ENCODE measurements around the gene CDCA4.
A peak's percentile ranks its signal among the peaks of the same experiment; 100 is the strongest.

Gene CDCA4

GRCh38 chr14:104968541-104969401, 52.1 kb downstream of the CDCA4 start:
- peaks cover 27% of the 10 kb centered on the region for H3K4me1 ChIP-seq (ENCODE audit: control insufficient read depth, insufficient read depth, low read length)
- peaks cover 19% of the 10 kb centered on the region for H3K27me3 ChIP-seq (ENCODE audit: control insufficient read depth, insufficient read depth, low read length, poor library complexity, severe bottlenecking)
- no peak overlapping the region for H3K27ac ChIP-seq (ENCODE audit: insufficient read depth, low read depth, low read length, poor library complexity, severe bottlenecking)
- 74 to 77% methylated on average over 21 of the region's 21 CpGs for WGBS, 2 experiments
- no peak overlapping the region for H3K4me3 ChIP-seq (ENCODE audit: insufficient read depth, low read depth, low read length)
- H3K36me3 ChIP-seq (ENCODE audit: control insufficient read depth, insufficient read depth, low read length): no peaks in the 10 kb centered on the region
- H3K9me3 ChIP-seq (ENCODE audit: control insufficient read depth, low read length): no peaks in the 10 kb centered on the region

GRCh38 chr14:104968153-104968527, 52.7 kb downstream of the CDCA4 start:
- Histone ChIP-seq H3K36me3 (ENCODE audit: control insufficient read depth, insufficient read depth, low read length) (no peaks in the 10 kb centered on the region), H3K9me3 (ENCODE audit: control insufficient read depth, low read length) (no peaks in the 10 kb centered on the region), H3K4me3 (ENCODE audit: insufficient read depth, low read depth, low read length) (no peak overlapping the region), H3K27me3 (ENCODE audit: control insufficient read depth, insufficient read depth, low read length, poor library complexity, severe bottlenecking) (peaks cover 19% of the 10 kb centered on the region), H3K27ac (ENCODE audit: insufficient read depth, low read depth, low read length, poor library complexity, severe bottlenecking) (no peak overlapping the region), H3K4me1 (ENCODE audit: control insufficient read depth, insufficient read depth, low read length) (peaks cover 24% of the 10 kb centered on the region)
- 20% methylated on average over 12 of the region's 12 CpGs for WGBS, 2 experiments

GRCh38 chr14:104967386-104968152, 53.3 kb downstream of the CDCA4 start:
- Histone ChIP-seq H3K27ac (ENCODE audit: insufficient read depth, low read depth, low read length, poor library complexity, severe bottlenecking) (no peak overlapping the region), H3K4me1 (ENCODE audit: control insufficient read depth, insufficient read depth, low read length) (peaks cover 21% of the 10 kb centered on the region), H3K27me3 (ENCODE audit: control insufficient read depth, insufficient read depth, low read length, poor library complexity, severe bottlenecking) (peaks cover 19% of the 10 kb centered on the region), H3K36me3 (ENCODE audit: control insufficient read depth, insufficient read depth, low read length) (no peaks in the 10 kb centered on the region), H3K4me3 (ENCODE audit: insufficient read depth, low read depth, low read length) (peak overlapping the region; percentile 22), H3K9me3 (ENCODE audit: control insufficient read depth, low read length) (no peaks in the 10 kb centered on the region)
- WGBS, 2 experiments: 7 to 9% methylated on average over 36 of the region's 36 CpGs

- no peaks in the 10 kb centered on the region for H3K36me3 ChIP-seq (ENCODE audit: control insufficient read depth, insufficient read depth, low read length)
- H3K27me3 ChIP-seq (ENCODE audit: control insufficient read depth, insufficient read depth, low read length, poor library complexity, severe bottlenecking): peaks cover 19% of the 10 kb centered on the region
- H3K4me3 ChIP-seq (ENCODE audit: insufficient read depth, low read depth, low read length): no peak overlapping the region
- WGBS, 2 experiments: 69 to 70% methylated on average over 8 of the region's 8 CpGs
- peaks cover 21% of the 10 kb centered on the region for H3K4me1 ChIP-seq (ENCODE audit: control insufficient read depth, insufficient read depth, low read length)
- no peak overlapping the region for H3K27ac ChIP-seq (ENCODE audit: insufficient read depth, low read depth, low read length, poor library complexity, severe bottlenecking)
- no peaks in the 10 kb centered on the region for H3K9me3 ChIP-seq (ENCODE audit: control insufficient read depth, low read length)
Measured at GRCh38 chr14:104966981-104967385, 53.9 kb downstream of the CDCA4 start.

GRCh38 chr14:104966261-104966865, 54.5 kb downstream of the CDCA4 start:
- no peaks in the 10 kb centered on the region for H3K9me3 ChIP-seq (ENCODE audit: control insufficient read depth, low read length)
- H3K27ac ChIP-seq (ENCODE audit: insufficient read depth, low read depth, low read length, poor library complexity, severe bottlenecking): no peak overlapping the region
- WGBS, 2 experiments: 88 to 90% methylated on average over 9 of the region's 9 CpGs
- no peaks in the 10 kb centered on the region for H3K36me3 ChIP-seq (ENCODE audit: control insufficient read depth, insufficient read depth, low read length)
- H3K4me1 ChIP-seq (ENCODE audit: control insufficient read depth, insufficient read depth, low read length): peaks cover 21% of the 10 kb centered on the region
- H3K4me3 ChIP-seq (ENCODE audit: insufficient read depth, low read depth, low read length): no peak overlapping the region
- H3K27me3 ChIP-seq (ENCODE audit: control insufficient read depth, insufficient read depth, low read length, poor library complexity, severe bottlenecking): peaks cover 19% of the 10 kb centered on the region

- H3K27ac ChIP-seq (ENCODE audit: insufficient read depth, low read depth, low read length, poor library complexity, severe bottlenecking): no peak overlapping the region
- no peaks in the 10 kb centered on the region for H3K9me3 ChIP-seq (ENCODE audit: control insufficient read depth, low read length)
- H3K27me3 ChIP-seq (ENCODE audit: control insufficient read depth, insufficient read depth, low read length, poor library complexity, severe bottlenecking): peaks cover 19% of the 10 kb centered on the region
- no peaks in the 10 kb centered on the region for H3K36me3 ChIP-seq (ENCODE audit: control insufficient read depth, insufficient read depth, low read length)
- H3K4me1 ChIP-seq (ENCODE audit: control insufficient read depth, insufficient read depth, low read length): peaks cover 21% of the 10 kb centered on the region
- H3K4me3 ChIP-seq (ENCODE audit: insufficient read depth, low read depth, low read length): no peak overlapping the region
- 93 to 94% methylated on average over 13 of the region's 13 CpGs for WGBS, 2 experiments
Measured at GRCh38 chr14:104965561-104966231, 55.2 kb downstream of the CDCA4 start.

- Histone ChIP-seq H3K4me3 (ENCODE audit: insufficient read depth, low read depth, low read length) (no peak overlapping the region), H3K36me3 (ENCODE audit: control insufficient read depth, insufficient read depth, low read length) (no peaks in the 10 kb centered on the region), H3K4me1 (ENCODE audit: control insufficient read depth, insufficient read depth, low read length) (peaks cover 21% of the 10 kb centered on the region), H3K27me3 (ENCODE audit: control insufficient read depth, insufficient read depth, low read length, poor library complexity, severe bottlenecking) (peaks cover 19% of the 10 kb centered on the region), H3K9me3 (ENCODE audit: control insufficient read depth, low read length) (no peaks in the 10 kb centered on the region), H3K27ac (ENCODE audit: insufficient read depth, low read depth, low read length, poor library complexity, severe bottlenecking) (no peak overlapping the region)
- WGBS, 2 experiments: 95 to 96% methylated on average over 7 of the region's 7 CpGs
Measured at GRCh38 chr14:104964546-104964945, 56.3 kb downstream of the CDCA4 start.
